Measurements from ENCODE around the gene HELZ. TPM values are rescaled to one million over a fixed set of nuclear protein-coding genes. Genes with fewer than 3 reads are reported as not detected.

The HELZ gene
- total RNA-seq, 1 donor from 2014 or later, result 71.0 TPM

GRCh38 chr17:67246653-67247415, 1.8 kb upstream of the HELZ start:
- Mint-ChIP-seq H3K4me1 (ENCODE audit: low read depth) (peaks cover 26% of the 10 kb centered on the region), H3K4me3 (ENCODE audit: low read depth) (peak overlapping the region; percentile 80), H3K27ac (peak overlapping the region; percentile 94), H3K36me3 (ENCODE audit: insufficient read depth) (no peaks in the 10 kb centered on the region), H3K27me3 (no peaks in the 10 kb centered on the region), H3K9me3 (ENCODE audit: low read depth) (no peaks in the 10 kb centered on the region)
- peak; percentile 20 for TF ChIP-seq CTCF (IDR thresholded peaks at IDR 0.05; ENCODE audit: unreplicated experiment)
- peak; percentile 13 for DNase-seq (ENCODE audit: low spot score, unreplicated experiment)

- Mint-ChIP-seq H3K4me3 (ENCODE audit: low read depth) (peak overlapping the region; percentile 80), H3K27me3 (no peaks in the 10 kb centered on the region), H3K9me3 (ENCODE audit: low read depth) (no peaks in the 10 kb centered on the region), H3K36me3 (ENCODE audit: insufficient read depth) (no peaks in the 10 kb centered on the region), H3K27ac (peak overlapping the region; percentile 94), H3K4me1 (ENCODE audit: low read depth) (peaks cover 28% of the 10 kb centered on the region)
- DNase-seq (ENCODE audit: low spot score, unreplicated experiment), result no peak
- TF ChIP-seq CTCF (IDR thresholded peaks at IDR 0.05; ENCODE audit: unreplicated experiment), result no peak
Measured at GRCh38 chr17:67246403-67246652, 1.3 kb upstream of the HELZ start.

GRCh38 chr17:67245694-67246402, 852 bp upstream of the HELZ start:
- Mint-ChIP-seq H3K4me3 (ENCODE audit: low read depth) (peak overlapping the region; percentile 84), H3K27me3 (no peaks in the 10 kb centered on the region), H3K27ac (peak overlapping the region; percentile 97), H3K4me1 (ENCODE audit: low read depth) (peaks cover 28% of the 10 kb centered on the region), H3K36me3 (ENCODE audit: insufficient read depth) (peaks cover 2% of the 10 kb centered on the region), H3K9me3 (ENCODE audit: low read depth) (no peaks in the 10 kb centered on the region)
- peak; percentile 85 for DNase-seq (ENCODE audit: low spot score, unreplicated experiment)
- peak; percentile 48 for TF ChIP-seq CTCF (IDR thresholded peaks at IDR 0.05; ENCODE audit: unreplicated experiment)

GRCh38 chr17:67244431-67245072, 444 bp downstream of the HELZ start:
- peaks cover 34% of the 10 kb centered on the region for H3K4me1 Mint-ChIP-seq (ENCODE audit: low read depth)
- no peak for TF ChIP-seq CTCF (IDR thresholded peaks at IDR 0.05; ENCODE audit: unreplicated experiment)
- peak overlapping the region; percentile 90 for H3K4me3 Mint-ChIP-seq (ENCODE audit: low read depth)
- H3K36me3 Mint-ChIP-seq (ENCODE audit: insufficient read depth), result peaks cover 2% of the 10 kb centered on the region
- no peaks in the 10 kb centered on the region for H3K27me3 Mint-ChIP-seq
- no peaks in the 10 kb centered on the region for H3K9me3 Mint-ChIP-seq (ENCODE audit: low read depth)
- no peak for DNase-seq (ENCODE audit: low spot score, unreplicated experiment)
- H3K27ac Mint-ChIP-seq, result peak overlapping the region; percentile 93

- peak overlapping the region; percentile 7 for H3K27ac Mint-ChIP-seq
- H3K4me3 Mint-ChIP-seq (ENCODE audit: low read depth), result peak overlapping the region; percentile 90
- H3K9me3 Mint-ChIP-seq (ENCODE audit: low read depth), result no peaks in the 10 kb centered on the region
- no peaks in the 10 kb centered on the region for H3K27me3 Mint-ChIP-seq
- H3K4me1 Mint-ChIP-seq (ENCODE audit: low read depth), result peaks cover 41% of the 10 kb centered on the region
- no peak for TF ChIP-seq CTCF (IDR thresholded peaks at IDR 0.05; ENCODE audit: unreplicated experiment)
- no peak for DNase-seq (ENCODE audit: low spot score, unreplicated experiment)
- H3K36me3 Mint-ChIP-seq (ENCODE audit: insufficient read depth), result peaks cover 2% of the 10 kb centered on the region
Measured at GRCh38 chr17:67243284-67243683, 1.7 kb downstream of the HELZ start.
